SK-N-SH (cell line): Measurements from ENCODE around the gene KCNIP4. TPM values are rescaled to one million over a fixed set of nuclear protein-coding genes. Genes with fewer than 3 reads are reported as not detected.

Experiments
- CTCF ChIA-PET: fragments of 300-600, 350-600 bp; formaldehyde crosslinking; extraction: SDS; loops from one replicate; lab custom pipeline; 2021; lab: Yijun Ruan, JAX
- POLR2A ChIA-PET: fragments of 350-600 bp; sonication (Branson Sonifier 250); formaldehyde crosslinking; extraction: SDS; loops from one replicate; lab custom pipeline; 2020; ENCODE audit warnings: antibody characterized with exemption, inconsistent platforms; lab: Yijun Ruan, JAX
- DNase-seq: peaks from one replicate; pipeline ENCODE4 v3.0.0; 2012
- H2AFZ ChIP-seq: fragments of 200-600 bp; sonication (generic); 2 replicates; pipeline ENCODE4 v1.8.1; 2016; ENCODE audit warnings: antibody characterized with exemption, mild to moderate bottlenecking, low read depth
- H3F3A ChIP-seq: fragments of 200-600 bp; sonication (generic); replicated peaks from 2 replicates; pipeline ENCODE3; 2016; ENCODE audit warnings: antibody characterized with exemption, mild to moderate bottlenecking; ENCODE audit not compliant: insufficient read depth
- H3K27ac ChIP-seq, 2 experiments: fragments of 200-500 bp in 1 of 2; fragments of 200-600 bp in 1 of 2; sonication (Bioruptor generic) in 1 of 2; sonication (generic), shearing (Covaris generic) in 1 of 2; 2 replicates each; pipeline versions ENCODE4 v1.5.1 to v1.6.1; 2014 to 2016; ENCODE audit warnings: low read depth in 2 of 2, inconsistent platforms in 1 of 2, low read length in 1 of 2, mild to moderate bottlenecking in 1 of 2, mixed read lengths in 1 of 2
- H3K27me3 ChIP-seq: fragments of 200-600 bp; sonication (generic), shearing (Covaris generic); 2 replicates; pipeline ENCODE4 v1.6.1; 2016; ENCODE audit warnings: mixed run types; ENCODE audit not compliant: insufficient read depth
- H3K36me3 ChIP-seq, 2 experiments: fragments of 200-500 bp in 1 of 2; fragments of 200-600 bp in 1 of 2; sonication (Bioruptor generic) in 1 of 2; sonication (generic) in 1 of 2; replicated peaks in 1 of 2; 2 replicates each; pipeline versions ENCODE3 to v1.5.1; 2014 to 2016; ENCODE audit warnings: low read length in 1 of 2, mild to moderate bottlenecking in 1 of 2; ENCODE audit not compliant: insufficient read depth in 2 of 2, control insufficient read depth in 1 of 2
- H3K4me1 ChIP-seq, 2 experiments: fragments of 200-500 bp in 1 of 2; fragments of 200-600 bp in 1 of 2; sonication (Bioruptor generic) in 1 of 2; sonication (generic), shearing (Covaris generic) in 1 of 2; 2 replicates each; pipeline versions ENCODE4 v1.5.1 to v1.6.1; 2014 to 2016; ENCODE audit warnings: low read depth in 1 of 2, low read length in 1 of 2, mixed run types in 1 of 2; ENCODE audit not compliant: insufficient read depth in 2 of 2, control insufficient read depth in 1 of 2
- H3K4me2 ChIP-seq: fragments of 200-600 bp; sonication (generic), shearing (Covaris generic); 2 replicates; pipeline ENCODE4 v1.6.1; 2017; ENCODE audit warnings: mixed run types
- H3K4me3 ChIP-seq, 2 experiments: fragments of 200-500 bp in 1 of 2; fragments of 200-600 bp in 1 of 2; sonication (Bioruptor generic) in 1 of 2; sonication (generic), shearing (Covaris generic) in 1 of 2; 2 replicates each; pipeline versions ENCODE4 v1.5.1 to v1.8.1; 2014 to 2016; ENCODE audit warnings: low read depth in 2 of 2, inconsistent platforms in 1 of 2, low read length in 1 of 2, mild to moderate bottlenecking in 1 of 2, mixed read lengths in 1 of 2, moderate library complexity in 1 of 2
- H3K79me2 ChIP-seq: fragments of 200-600 bp; sonication (generic); 2 replicates; pipeline ENCODE4 v1.8.1; 2017; ENCODE audit warnings: mild to moderate bottlenecking; ENCODE audit not compliant: insufficient read depth
- H3K9ac ChIP-seq: fragments of 200-600 bp; sonication (generic); 2 replicates; pipeline ENCODE4 v1.6.1; 2017; ENCODE audit warnings: mixed run types
- H3K9me2 ChIP-seq: fragments of 200-600 bp; sonication (generic); 2 replicates; pipeline ENCODE4 v1.6.1; 2017; ENCODE audit warnings: mixed run types
- H3K9me3 ChIP-seq: fragments of 200-600 bp; sonication (generic); 2 replicates; pipeline ENCODE4 v1.6.1; 2017; ENCODE audit warnings: mixed run types, mild to moderate bottlenecking, moderate library complexity
- H4K20me1 ChIP-seq: fragments of 200-600 bp; sonication (generic); 2 replicates; pipeline ENCODE4 v1.6.1; 2017; ENCODE audit warnings: mild to moderate bottlenecking, mixed run types; ENCODE audit not compliant: insufficient read depth
- CHD2 ChIP-seq: fragments of 150-350 bp; IDR thresholded peaks from 2 replicates; pipeline ENCODE4 v1.6.1; 2018; ENCODE audit warnings: low read length; ENCODE audit not compliant: partially characterized antibody
- ELF1 ChIP-seq: IDR thresholded peaks from 2 replicates; pipeline ENCODE4 v1.4.0; 2012
- EP300 ChIP-seq, 2 experiments: IDR thresholded peaks; 2 replicates each; pipeline versions ENCODE4 v1.4.0 to v1.6.1; 2012; ENCODE audit warnings: borderline replicate concordance in 1 of 2, low read depth in 1 of 2, low read length in 1 of 2
- EZH2phosphoT487 ChIP-seq: fragments of 200-600 bp; sonication (generic); IDR thresholded peaks from 2 replicates; pipeline ENCODE4 v1.6.1; 2017; ENCODE audit warnings: low read depth, mixed run types, mild to moderate bottlenecking, antibody characterized with exemption, moderate library complexity, borderline replicate concordance
- GABPA ChIP-seq: IDR thresholded peaks from 2 replicates; pipeline ENCODE4 v1.4.0; 2012; ENCODE audit warnings: low read depth, mild to moderate bottlenecking
- IRF3 ChIP-seq: fragments of 150-350 bp; IDR thresholded peaks from 2 replicates; pipeline ENCODE4 v1.6.1; 2016; ENCODE audit warnings: mild to moderate bottlenecking, low read depth, low read length
- JUND ChIP-seq: IDR thresholded peaks from 2 replicates; pipeline ENCODE4 v1.4.0; 2012
- MAX ChIP-seq: IDR thresholded peaks from 2 replicates; pipeline ENCODE4 v1.4.0; 2012; ENCODE audit warnings: low read depth
- NRF1 ChIP-seq: IDR thresholded peaks from 2 replicates; pipeline ENCODE4 v1.6.1; 2012; ENCODE audit warnings: low read depth, mild to moderate bottlenecking, low read length
- POLR2AphosphoS5 ChIP-seq: IDR thresholded peaks from 2 replicates; pipeline ENCODE4 v1.6.1; 2012; ENCODE audit warnings: low read depth, low read length
- RFX5 ChIP-seq: IDR thresholded peaks from 2 replicates; pipeline ENCODE4 v1.6.1; 2012; ENCODE audit warnings: mild to moderate bottlenecking, improper control_type of control experiment, low read length
- SIN3A ChIP-seq: IDR thresholded peaks from 2 replicates; pipeline ENCODE4 v1.6.1; 2012; ENCODE audit warnings: low read depth, mild to moderate bottlenecking, low read length, moderate library complexity, borderline replicate concordance
- TAF1 ChIP-seq: IDR thresholded peaks from 2 replicates; pipeline ENCODE4 v1.6.1; 2012; ENCODE audit warnings: low read depth, mild to moderate bottlenecking, low read length, moderate library complexity, borderline replicate concordance
- TCF12 ChIP-seq: IDR thresholded peaks from 2 replicates; pipeline ENCODE4 v1.4.0; 2012
- TEAD4 ChIP-seq: IDR thresholded peaks from 2 replicates; pipeline ENCODE4 v1.4.0; 2012; ENCODE audit warnings: mild to moderate bottlenecking, borderline replicate concordance; ENCODE audit not compliant: insufficient read depth
- USF1 ChIP-seq: IDR thresholded peaks from 2 replicates; pipeline ENCODE4 v1.4.0; 2012; ENCODE audit warnings: low read depth, borderline replicate concordance
- YY1 ChIP-seq: IDR thresholded peaks from 2 replicates; pipeline ENCODE4 v1.4.0; 2012; ENCODE audit warnings: low read depth, mild to moderate bottlenecking
- WGBS: methylation state at CpG from one replicate; pipeline ENCODE4 v1.1.6; 2017; ENCODE audit warnings: low lambda C conversion rate; 5-methylcytosine and 5-hydroxymethylcytosine counted together
- polyA plus RNA-seq, 3 experiments: library from polyadenylated mRNA; depleted of rRNA; stranded (reverse); fragments of >200 nt; gene quantifications; 2 replicates each; pipeline ENCODE4 v1.2.3, GENCODE V29; 2012

Gene KCNIP4
- polyA plus RNA-seq, 1 of the 3 experiments (the other 2 are of a cell fraction) = 0.18 TPM

- Histone ChIP-seq H3K36me3 (no peaks in the 10 kb centered on the region), H3K9me3 (no peaks in the 10 kb centered on the region), H4K20me1 (no peaks in the 10 kb centered on the region), H3K9ac (no peak overlapping the region), H3F3A (no peaks in the 10 kb centered on the region), H3K9me2 (no peaks in the 10 kb centered on the region)
- CTCF ChIA-PET = interaction anchor here (2.3 kb wide), 1 partner anchor 8 kb away, joined by 6 read pairs; no protein-coding TSS in a partner anchor
- 45% methylated on average over 4 of the region's 4 CpGs for WGBS
- TF ChIP-seq USF1 (no peak), IRF3 (no peak), MAX (no peak), JUND (no peak), CHD2 (no peak), YY1 (no peak), TAF1 (no peak), GABPA (no peak), TCF12 (no peak), SIN3A (no peak), EZH2phosphoT487 (no peak), ELF1 (no peak), RFX5 (no peak), POLR2AphosphoS5 (no peak), TEAD4 (no peak)
- TF ChIP-seq, all 33 proteins: peak for 0
- H3K4me2 ChIP-seq = no peak overlapping the region
- H3K4me1 ChIP-seq = no peaks in the 10 kb centered on the region
- H3K27ac ChIP-seq = no peak overlapping the region
- H3K27me3 ChIP-seq = no peaks in the 10 kb centered on the region
- POLR2A ChIA-PET = no interaction called here
- H2AFZ ChIP-seq = no peak overlapping the region
- no peaks in the 10 kb centered on the region for H3K79me2 ChIP-seq
- DNase-seq = no peak
- H3K4me3 ChIP-seq = no peak overlapping the region
Measured at GRCh38 chr4:21271439-21272052, 677.0 kb downstream of the KCNIP4 start.

GRCh38 chr4:21248331-21248730, 700.2 kb downstream of the KCNIP4 start:
- Histone ChIP-seq H3K4me2 (no peak overlapping the region), H3K4me3 (no peak overlapping the region), H3K9me3 (no peaks in the 10 kb centered on the region), H3K27me3 (no peaks in the 10 kb centered on the region), H3F3A (no peaks in the 10 kb centered on the region), H3K79me2 (no peaks in the 10 kb centered on the region), H2AFZ (no peak overlapping the region), H3K9me2 (no peaks in the 10 kb centered on the region), H3K36me3 (no peaks in the 10 kb centered on the region), H3K4me1 (no peaks in the 10 kb centered on the region), H4K20me1 (no peaks in the 10 kb centered on the region), H3K9ac (no peak overlapping the region), H3K27ac (no peak overlapping the region)
- TF ChIP-seq EP300 (IDR thresholded peaks at IDR 0.05; ENCODE audit: borderline replicate concordance in 1 of 2, low read depth in 1 of 2, low read length in 1 of 2) = no peak
- TF ChIP-seq NRF1 = no peak
- TF ChIP-seq CHD2 = no peak
- no peak for TF ChIP-seq IRF3
- TF ChIP-seq MAX = no peak
- no peak for TF ChIP-seq GABPA
- WGBS = 48% methylated on average over 4 of the region's 4 CpGs
- ChIA-PET CTCF (no interaction called here), POLR2A (no interaction called here)
- DNase-seq = no peak
